K562 (cell line): ENCODE measurements around the gene MAPK8IP2.

Source experiments
- TF ChIP-seq, protein P1 (sequence below), 3 experiments: IDR thresholded peaks in 2 of 3; conservative IDR thresholded peaks in 1 of 3; 2 replicates each; pipeline ENCODE4 v1.5.1; 2011 to 2012; ENCODE audit warnings: low read length in 3 of 3, mild to moderate bottlenecking in 3 of 3, control low read depth in 2 of 3, improper control_type of control experiment in 1 of 3, inconsistent platforms in 1 of 3, low read depth in 1 of 3, mixed read lengths in 1 of 3, moderate library complexity in 1 of 3; ENCODE audit not compliant: insufficient read depth in 2 of 3
- TF ChIP-seq, protein P2 (sequence below), 2 experiments: fragments of 450-650 bp in 1 of 2; IDR thresholded peaks; 2 replicates each; pipeline ENCODE4 v1.6.1; 2011 to 2017; ENCODE audit warnings: low read depth in 2 of 2, antibody characterized with exemption in 1 of 2, borderline replicate concordance in 1 of 2, low read length in 1 of 2, mild to moderate bottlenecking in 1 of 2, mixed read lengths in 1 of 2; ENCODE audit not compliant: control insufficient read depth in 1 of 2

DNA sequence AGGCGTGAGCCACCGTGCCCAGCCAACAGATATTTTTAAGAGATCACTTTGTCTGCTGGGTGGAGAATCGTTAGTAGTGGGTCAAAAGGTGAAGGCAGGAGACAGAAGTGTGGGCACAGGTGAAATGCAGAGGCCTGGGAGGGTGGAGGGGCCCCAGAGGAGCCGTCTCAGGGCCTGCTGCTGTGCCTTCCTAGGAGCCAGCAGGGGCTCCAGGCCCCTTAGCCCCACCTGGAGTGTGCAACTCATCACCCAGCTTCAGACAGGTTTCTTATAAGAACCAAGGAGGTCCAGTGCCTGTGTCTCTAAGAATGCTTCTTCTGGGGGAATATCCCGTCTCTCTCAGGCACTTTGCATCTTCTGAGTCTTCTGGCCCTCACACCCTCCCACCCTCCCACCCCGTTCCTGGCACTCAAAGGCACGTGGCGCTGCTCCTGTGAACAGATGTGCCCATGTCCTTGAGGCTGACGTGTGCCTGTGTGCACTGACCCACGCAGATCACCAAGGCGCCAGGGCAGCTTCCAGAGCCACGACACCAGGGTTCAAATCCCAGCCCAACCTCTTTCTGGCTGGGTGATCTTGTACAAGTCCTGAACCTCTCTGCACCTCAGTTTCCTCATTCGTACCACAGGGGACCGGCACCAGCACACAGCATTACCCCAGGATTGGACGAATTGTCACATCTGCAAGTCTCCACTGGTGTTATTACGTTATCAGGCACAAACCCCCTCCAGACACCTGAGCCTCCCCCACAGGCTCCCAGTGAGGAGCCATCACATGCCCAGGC, 23.9 kb downstream of the MAPK8IP2 start:
- TF ChIP-seq, protein P1, sequence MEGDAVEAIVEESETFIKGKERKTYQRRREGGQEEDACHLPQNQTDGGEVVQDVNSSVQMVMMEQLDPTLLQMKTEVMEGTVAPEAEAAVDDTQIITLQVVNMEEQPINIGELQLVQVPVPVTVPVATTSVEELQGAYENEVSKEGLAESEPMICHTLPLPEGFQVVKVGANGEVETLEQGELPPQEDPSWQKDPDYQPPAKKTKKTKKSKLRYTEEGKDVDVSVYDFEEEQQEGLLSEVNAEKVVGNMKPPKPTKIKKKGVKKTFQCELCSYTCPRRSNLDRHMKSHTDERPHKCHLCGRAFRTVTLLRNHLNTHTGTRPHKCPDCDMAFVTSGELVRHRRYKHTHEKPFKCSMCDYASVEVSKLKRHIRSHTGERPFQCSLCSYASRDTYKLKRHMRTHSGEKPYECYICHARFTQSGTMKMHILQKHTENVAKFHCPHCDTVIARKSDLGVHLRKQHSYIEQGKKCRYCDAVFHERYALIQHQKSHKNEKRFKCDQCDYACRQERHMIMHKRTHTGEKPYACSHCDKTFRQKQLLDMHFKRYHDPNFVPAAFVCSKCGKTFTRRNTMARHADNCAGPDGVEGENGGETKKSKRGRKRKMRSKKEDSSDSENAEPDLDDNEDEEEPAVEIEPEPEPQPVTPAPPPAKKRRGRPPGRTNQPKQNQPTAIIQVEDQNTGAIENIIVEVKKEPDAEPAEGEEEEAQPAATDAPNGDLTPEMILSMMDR (IDR thresholded peaks at IDR 0.05 in 2 of 3, conservative IDR thresholded peaks at IDR 0.05 in 1 of 3; ENCODE audit: insufficient read depth in 2 of 3, low read depth in 1 of 3, low read length in 3 of 3): no peak
- TF ChIP-seq, protein P2, sequence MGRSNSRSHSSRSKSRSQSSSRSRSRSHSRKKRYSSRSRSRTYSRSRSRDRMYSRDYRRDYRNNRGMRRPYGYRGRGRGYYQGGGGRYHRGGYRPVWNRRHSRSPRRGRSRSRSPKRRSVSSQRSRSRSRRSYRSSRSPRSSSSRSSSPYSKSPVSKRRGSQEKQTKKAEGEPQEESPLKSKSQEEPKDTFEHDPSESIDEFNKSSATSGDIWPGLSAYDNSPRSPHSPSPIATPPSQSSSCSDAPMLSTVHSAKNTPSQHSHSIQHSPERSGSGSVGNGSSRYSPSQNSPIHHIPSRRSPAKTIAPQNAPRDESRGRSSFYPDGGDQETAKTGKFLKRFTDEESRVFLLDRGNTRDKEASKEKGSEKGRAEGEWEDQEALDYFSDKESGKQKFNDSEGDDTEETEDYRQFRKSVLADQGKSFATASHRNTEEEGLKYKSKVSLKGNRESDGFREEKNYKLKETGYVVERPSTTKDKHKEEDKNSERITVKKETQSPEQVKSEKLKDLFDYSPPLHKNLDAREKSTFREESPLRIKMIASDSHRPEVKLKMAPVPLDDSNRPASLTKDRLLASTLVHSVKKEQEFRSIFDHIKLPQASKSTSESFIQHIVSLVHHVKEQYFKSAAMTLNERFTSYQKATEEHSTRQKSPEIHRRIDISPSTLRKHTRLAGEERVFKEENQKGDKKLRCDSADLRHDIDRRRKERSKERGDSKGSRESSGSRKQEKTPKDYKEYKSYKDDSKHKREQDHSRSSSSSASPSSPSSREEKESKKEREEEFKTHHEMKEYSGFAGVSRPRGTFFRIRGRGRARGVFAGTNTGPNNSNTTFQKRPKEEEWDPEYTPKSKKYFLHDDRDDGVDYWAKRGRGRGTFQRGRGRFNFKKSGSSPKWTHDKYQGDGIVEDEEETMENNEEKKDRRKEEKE (IDR thresholded peaks at IDR 0.05; ENCODE audit: borderline replicate concordance in 1 of 2, control insufficient read depth in 1 of 2, low read depth in 2 of 2, low read length in 1 of 2): no peak
